Stomach (tissue), 9 donors: Measurements from ENCODE around the gene OR1N1. TPM values are rescaled to one million over a fixed set of nuclear protein-coding genes. Genes with fewer than 3 reads are reported as not detected.

Source experiments
- DNase-seq, 2 donors: peaks; one replicate each; pipeline versions ENCODE4 v3.0.0 to v3.0.0-alpha.2; 2013 to 2019
- H3K27ac ChIP-seq, 5 donors: fragments of 200-600 bp in 4 of 5; sonication (generic) in 4 of 5; one replicate each; pipeline ENCODE4 v1.5.1; 2013 to 2019; ENCODE audit warnings: mild to moderate bottlenecking in 1 of 5, moderate library complexity in 1 of 5
- H3K27me3 ChIP-seq, 3 donors: fragments of 200-600 bp; sonication (generic); one replicate each; pipeline ENCODE4 v1.5.1; 2017 to 2019; ENCODE audit warnings: mixed run types in 1 of 3
- H3K36me3 ChIP-seq, 4 donors: fragments of 200-600 bp; sonication (generic); 1 replicate in 3 of 4; 2 replicates in 1 of 4; pipeline ENCODE4 v1.5.1; 2016 to 2019
- H3K4me1 ChIP-seq, 4 donors: fragments of 200-600 bp; sonication (generic); one replicate each; pipeline ENCODE4 v1.5.1; 2016 to 2019
- H3K4me3 ChIP-seq, 4 donors: fragments of 200-600 bp; sonication (generic) in 3 of 4; one replicate each; pipeline ENCODE4 v1.5.1; 2016 to 2019; ENCODE audit warnings: mild to moderate bottlenecking in 1 of 4
- H3K9me3 ChIP-seq, 4 donors: fragments of 200-600 bp; sonication (generic); one replicate each; pipeline ENCODE4 v1.5.1; 2016 to 2019
- EP300 ChIP-seq: sonication (generic); formaldehyde crosslinking; IDR thresholded peaks from one replicate; pipeline ENCODE4 v1.6.1; 2017; ENCODE audit warnings: antibody characterized with exemption
- POLR2A ChIP-seq, 4 donors: fragments of 450-650 bp; IDR thresholded peaks; one replicate each; pipeline ENCODE4 v1.6.1; 2016; ENCODE audit warnings: antibody characterized with exemption in 4 of 4, control low read depth in 2 of 4, mild to moderate bottlenecking in 1 of 4, moderate library complexity in 1 of 4
- POLR2AphosphoS5 ChIP-seq, 3 donors: sonication (generic); formaldehyde crosslinking; IDR thresholded peaks; one replicate each; pipeline ENCODE4 v1.6.1; 2016; ENCODE audit warnings: antibody characterized with exemption in 3 of 3
- WGBS, 5 donors: extraction: QIAGEN DNeasy Blood & Tissue Kit in 3 of 5; methylation state at CpG; one replicate each; pipeline versions ENCODE4 v1.1.5 to v1.1.7; 2013 to 2018; 5-methylcytosine and 5-hydroxymethylcytosine counted together
- intact Hi-C: fragments of 100-400 bp; cut with DNase I; formaldehyde crosslinking; loops from one replicate; pipeline ENCODE4 v1.15.1; 2023; ENCODE audit warnings: low total_unique reads
- polyA plus RNA-seq, 3 donors: library from polyadenylated mRNA; stranded (reverse); fragments of 200-250 nt; gene quantifications; one replicate each; pipeline ENCODE4 v1.2.3, GENCODE V29; 2013
- total RNA-seq, 5 donors: library from RNA; depleted of rRNA; stranded (reverse); fragments of >200 nt; gene quantifications; one replicate each; pipeline versions ENCODE4 v1.1.0 to v1.2.3, GENCODE V29; 2014 to 2016
- TF ChIP-seq, protein P1 (sequence below), 7 experiments: fragments of 450-650 bp in 4 of 7; fragments of 200-600 bp in 3 of 7; sonication (generic) in 3 of 7; IDR thresholded peaks; one replicate each; pipeline ENCODE4 v1.5.1; 2016 to 2019; ENCODE audit warnings: antibody characterized with exemption in 7 of 7, control low read depth in 2 of 7, mild to moderate bottlenecking in 1 of 7
- donor health status: healthy with polysubstance abuse.
- donor health status: Bipolar disorder and iron deficiency.
- donor health status: healthy.

Gene OR1N1
- total and polyA plus RNA-seq, 8 donors, result not detected

DNA sequence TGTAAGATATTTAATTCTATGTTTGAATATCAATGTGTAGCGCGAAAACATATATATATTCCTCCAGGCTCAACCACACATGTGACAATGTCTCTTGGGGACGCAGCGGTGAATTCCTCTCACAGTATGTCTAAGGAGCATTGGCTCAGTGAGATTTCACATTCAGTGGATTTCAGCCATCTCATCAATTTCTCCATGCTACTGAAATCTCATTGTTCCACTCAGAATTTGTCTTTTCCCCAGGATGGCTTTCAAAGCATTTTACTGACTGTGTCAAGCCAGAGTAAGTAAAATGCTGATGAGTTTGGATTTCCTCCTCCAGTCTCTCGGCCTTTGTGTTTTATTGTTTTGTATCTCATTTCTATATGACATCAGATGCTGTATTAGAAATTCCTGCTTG is 48.0 kb downstream of the OR1N1 start:
- no peaks in the 10 kb centered on the region for H3K9me3 ChIP-seq
- H3K4me1 ChIP-seq, result no peaks in the 10 kb centered on the region
- no peak for TF ChIP-seq POLR2AphosphoS5 (IDR thresholded peaks at IDR 0.05)
- TF ChIP-seq EP300, result no peak
- no peak for TF ChIP-seq POLR2A (IDR thresholded peaks at IDR 0.05)
- TF ChIP-seq, protein P1, sequence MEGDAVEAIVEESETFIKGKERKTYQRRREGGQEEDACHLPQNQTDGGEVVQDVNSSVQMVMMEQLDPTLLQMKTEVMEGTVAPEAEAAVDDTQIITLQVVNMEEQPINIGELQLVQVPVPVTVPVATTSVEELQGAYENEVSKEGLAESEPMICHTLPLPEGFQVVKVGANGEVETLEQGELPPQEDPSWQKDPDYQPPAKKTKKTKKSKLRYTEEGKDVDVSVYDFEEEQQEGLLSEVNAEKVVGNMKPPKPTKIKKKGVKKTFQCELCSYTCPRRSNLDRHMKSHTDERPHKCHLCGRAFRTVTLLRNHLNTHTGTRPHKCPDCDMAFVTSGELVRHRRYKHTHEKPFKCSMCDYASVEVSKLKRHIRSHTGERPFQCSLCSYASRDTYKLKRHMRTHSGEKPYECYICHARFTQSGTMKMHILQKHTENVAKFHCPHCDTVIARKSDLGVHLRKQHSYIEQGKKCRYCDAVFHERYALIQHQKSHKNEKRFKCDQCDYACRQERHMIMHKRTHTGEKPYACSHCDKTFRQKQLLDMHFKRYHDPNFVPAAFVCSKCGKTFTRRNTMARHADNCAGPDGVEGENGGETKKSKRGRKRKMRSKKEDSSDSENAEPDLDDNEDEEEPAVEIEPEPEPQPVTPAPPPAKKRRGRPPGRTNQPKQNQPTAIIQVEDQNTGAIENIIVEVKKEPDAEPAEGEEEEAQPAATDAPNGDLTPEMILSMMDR (IDR thresholded peaks at IDR 0.05), result no peak
- H3K27ac ChIP-seq, result no peak overlapping the region
- no peak overlapping the region for H3K4me3 ChIP-seq
- DNase-seq, result no peak
- 84 to 95% (median 93%) methylated on average over 5 of the region's 5 CpGs for WGBS, 5 donors
- intact Hi-C loops, result no loop called here
- H3K36me3 ChIP-seq, result no peaks in the 10 kb centered on the region
- no peaks in the 10 kb centered on the region for H3K27me3 ChIP-seq

DNA sequence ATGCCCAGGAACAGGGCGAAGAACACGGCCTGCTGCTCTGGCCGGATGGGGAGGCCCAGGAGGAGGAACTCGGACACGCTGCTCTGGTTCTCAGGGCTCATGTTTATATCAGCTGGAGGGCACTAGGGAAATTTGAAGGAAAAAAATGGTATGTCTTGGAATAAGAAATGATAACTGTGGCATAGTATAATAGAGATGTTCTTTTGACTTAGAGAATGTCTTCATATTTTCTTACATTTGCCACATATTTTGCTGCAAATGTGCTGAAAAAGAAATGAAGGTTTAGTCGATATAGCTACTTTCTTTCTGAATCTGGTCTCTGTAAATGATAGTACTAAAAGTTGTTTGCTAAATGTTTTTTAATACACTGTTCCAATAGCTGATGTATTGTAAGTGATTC is 49.3 kb downstream of the OR1N1 start, which contains the start of gene OR1J1:
OR1J1 (minus strand) TSS at position 101 of the 400 bp plus-strand sequence; CDS start at position 101, 0 bp downstream.
- intact Hi-C loops, result no loop called here

GRCh38 chr9:122477346-122477745 is 49.7 kb downstream of the OR1N1 start:
- no peak overlapping the region for H3K4me3 ChIP-seq
- no peaks in the 10 kb centered on the region for H3K4me1 ChIP-seq
- H3K27ac ChIP-seq, result no peak overlapping the region
- H3K9me3 ChIP-seq, result no peaks in the 10 kb centered on the region
- DNase-seq, result no peak
- no peaks in the 10 kb centered on the region for H3K27me3 ChIP-seq
- TF ChIP-seq POLR2A (IDR thresholded peaks at IDR 0.05) (no peak), POLR2AphosphoS5 (IDR thresholded peaks at IDR 0.05) (no peak), EP300 (no peak)
- TF ChIP-seq, protein P1 (IDR thresholded peaks at IDR 0.05), result no peak
- H3K36me3 ChIP-seq, result no peaks in the 10 kb centered on the region
- intact Hi-C loops, result no loop called here
- WGBS, 5 donors, result 85 to 93% (median 89%) methylated on average over 3 of the region's 3 CpGs

More for the DNA sequence above, 49.3 kb downstream of the OR1N1 start, which contains the start of gene OR1J1:
- H3K27me3 ChIP-seq, result no peaks in the 10 kb centered on the region
- no peak within 1 kb of the TSS for H3K4me3 ChIP-seq
- no peak within 1 kb of the TSS for H3K27ac ChIP-seq
- no peaks in the 10 kb centered on the region for H3K36me3 ChIP-seq
- WGBS, 5 donors, result 90 to 92% (median 90%) methylated on average over 6 of the region's 6 CpGs
- TF ChIP-seq POLR2AphosphoS5 (IDR thresholded peaks at IDR 0.05), result no peak
- TF ChIP-seq EP300, result no peak
- TF ChIP-seq, protein P1 (IDR thresholded peaks at IDR 0.05), result no peak
- no peak for TF ChIP-seq POLR2A (IDR thresholded peaks at IDR 0.05)
- DNase-seq, result no peak
- no peaks in the 10 kb centered on the region for H3K4me1 ChIP-seq
- H3K9me3 ChIP-seq, result no peaks in the 10 kb centered on the region

Other genes starting within 250 kb of the OR1N1 start
- 10 to 100 TPM in 2 of 5 donors, 1 to 10 TPM in 3; 6.4 to 49.6 (median 8.1) TPM for gene PTGS1, start 156.3 kb downstream of the OR1N1 start, total RNA-seq
- 10 to 100 TPM; 14.8 to 19.4 (median 15.4) TPM for gene PTGS1, start 156.3 kb downstream of the OR1N1 start, polyA plus RNA-seq
- not detected for gene OR1J1, start 49.4 kb downstream of the OR1N1 start, total RNA-seq
- not detected for gene OR1J1, start 49.4 kb downstream of the OR1N1 start, polyA plus RNA-seq
- gene OR1J2, start 16.5 kb downstream of the OR1N1 start, total RNA-seq, result 1 to 10 TPM in 1 of 5 donors, not detected in 4; 6.4 TPM
- gene OR1J2, start 16.5 kb downstream of the OR1N1 start, polyA plus RNA-seq, result not detected
- 1 to 10 TPM in 1 of 5 donors, not detected in 4; 3.3 TPM for gene OR1J4, start 8.2 kb downstream of the OR1N1 start, total RNA-seq
- gene OR1J4, start 8.2 kb downstream of the OR1N1 start, polyA plus RNA-seq, result not detected
- not detected for gene OR1N2, start 25.8 kb upstream of the OR1N1 start, total RNA-seq
- not detected for gene OR1N2, start 25.8 kb upstream of the OR1N1 start, polyA plus RNA-seq
- gene OR1L8, start 56.1 kb upstream of the OR1N1 start, total RNA-seq, result under 1 TPM in 1 of 5 donors, not detected in 4; 0.55 TPM
- gene OR1L8, start 56.1 kb upstream of the OR1N1 start, polyA plus RNA-seq, result not detected
- not detected for gene OR1Q1, start 87.4 kb upstream of the OR1N1 start, total RNA-seq
- gene OR1Q1, start 87.4 kb upstream of the OR1N1 start, polyA plus RNA-seq, result not detected
- under 1 TPM in 1 of 5 donors, not detected in 4; 0.73 TPM for gene OR1B1, start 130.3 kb upstream of the OR1N1 start, total RNA-seq
- gene OR1B1, start 130.3 kb upstream of the OR1N1 start, polyA plus RNA-seq, result not detected
- not detected for gene OR1L1, start 134.4 kb upstream of the OR1N1 start, total RNA-seq
- not detected for gene OR1L1, start 134.4 kb upstream of the OR1N1 start, polyA plus RNA-seq
- not detected for gene OR1L3, start 147.8 kb upstream of the OR1N1 start, total RNA-seq
- not detected for gene OR1L3, start 147.8 kb upstream of the OR1N1 start, polyA plus RNA-seq
- not detected for gene OR1L4, start 196.7 kb upstream of the OR1N1 start, total RNA-seq
- not detected for gene OR1L4, start 196.7 kb upstream of the OR1N1 start, polyA plus RNA-seq
- gene OR1L6, start 215.0 kb upstream of the OR1N1 start, total RNA-seq, result not detected
- not detected for gene OR1L6, start 215.0 kb upstream of the OR1N1 start, polyA plus RNA-seq